Activated CD4-positive, alpha-beta memory T cell treated with anti-CD3 and anti-CD28 coated beads, Interleukin-2, amount 10 ng/mL, durations not matched to agents 7 days and 5 days (primary cell): ENCODE results near the gene C5AR2. TPM values are rescaled to one million over a fixed set of nuclear protein-coding genes. Genes with fewer than 3 reads are reported as not detected.
"Not testable (repeated sequence)": the region's sequence is repeated elsewhere in the genome, so short reads cannot be mapped to it uniquely, and the experiment has no call there.

Experiments
- CTCF ChIA-PET: fragments of 350-600 bp; sonication (Branson Sonifier 250); formaldehyde crosslinking; loops from one replicate; lab custom pipeline; 2021; ENCODE audit warnings: antibody characterized with exemption, inconsistent platforms; lab: Charles Lee
- POLR2A ChIA-PET: fragments of 350-600 bp; sonication (Branson Sonifier 250); formaldehyde crosslinking; loops from one replicate; lab custom pipeline; 2021; ENCODE audit warnings: antibody characterized with exemption; lab: Charles Lee
- DNase-seq: peaks from one replicate; pipeline ENCODE4 v3.0.0-alpha.2; 2020
- H3K27ac Mint-ChIP-seq: one replicate; pipeline ENCODE4 v1.8.0; 2021; ENCODE audit warnings: mild to moderate bottlenecking, mixed read lengths
- H3K27me3 Mint-ChIP-seq: one replicate; pipeline ENCODE4 v1.8.0; 2021; ENCODE audit warnings: mixed read lengths
- H3K36me3 Mint-ChIP-seq: one replicate; pipeline ENCODE4 v1.8.0; 2021; ENCODE audit warnings: low read depth, mixed read lengths
- H3K4me1 Mint-ChIP-seq: one replicate; pipeline ENCODE4 v1.8.0; 2021; ENCODE audit warnings: mixed read lengths
- H3K4me3 Mint-ChIP-seq: one replicate; pipeline ENCODE4 v1.8.0; 2021; ENCODE audit warnings: mild to moderate bottlenecking, mixed read lengths
- H3K9me3 Mint-ChIP-seq: one replicate; pipeline ENCODE4 v1.8.0; 2021; ENCODE audit warnings: mixed read lengths
- total RNA-seq, 2 experiments: library from RNA; stranded (reverse); gene quantifications; one replicate each; pipeline ENCODE4 v1.2.3, GENCODE V29; 2021

C5AR2 gene
- total RNA-seq, 2 experiments from 2014 or later = 4.7 to 5.5 TPM

- Mint-ChIP-seq H3K27ac (no peak overlapping the region), H3K4me3 (peak overlapping the region; percentile 7), H3K36me3 (peaks cover 52% of the 10 kb centered on the region), H3K27me3 (no peaks in the 10 kb centered on the region), H3K9me3 (no peaks in the 10 kb centered on the region), H3K4me1 (peaks cover 31% of the 10 kb centered on the region)
- ChIA-PET POLR2A (interaction anchor here (0.8 to 1.2 kb wide), 2 partner anchors 14 to 16 kb away, joined by 3 to 4 read pairs; no protein-coding TSS in a partner anchor), CTCF (interaction anchor here (0.8 to 1.4 kb wide), 3 partner anchors 16 to 67 kb away, joined by 4 read pairs; no protein-coding TSS in a partner anchor)
- DNase-seq = no peak
Observed at GRCh38 chr19:47351548-47351947, 19.6 kb downstream of the C5AR2 start.

DNA sequence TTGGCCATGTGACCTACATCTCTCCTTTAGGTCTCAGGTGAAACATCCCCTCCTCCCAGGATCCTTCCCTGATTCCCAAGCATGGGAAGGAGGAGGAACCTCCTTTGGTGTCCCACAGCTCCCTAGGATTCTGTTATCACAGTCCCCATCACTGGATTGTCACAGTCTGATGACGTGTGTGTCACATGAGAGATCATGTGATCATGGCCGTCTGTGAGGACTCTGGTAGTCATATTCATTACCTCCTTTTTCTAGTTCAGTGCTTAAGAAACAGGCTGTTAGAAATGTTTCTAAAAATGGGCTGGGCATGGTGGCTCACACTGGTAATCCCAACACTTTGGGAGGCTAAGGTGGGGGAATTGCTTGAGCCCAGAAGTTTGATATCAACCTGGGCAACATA, 20.1 kb downstream of the C5AR2 start:
- Mint-ChIP-seq H3K9me3 (no peaks in the 10 kb centered on the region), H3K27me3 (no peaks in the 10 kb centered on the region), H3K4me1 (peaks cover 31% of the 10 kb centered on the region), H3K36me3 (peaks cover 55% of the 10 kb centered on the region), H3K27ac (no peak overlapping the region), H3K4me3 (no peak overlapping the region)
- no peak for DNase-seq
- POLR2A ChIA-PET = interaction anchor here (1.2 kb wide), 1 partner anchor 15 kb away, joined by 3 read pairs; no protein-coding TSS in a partner anchor
- CTCF ChIA-PET = interaction anchor here (1.0 to 1.4 kb wide), 2 partner anchors 17 to 67 kb away, joined by 4 read pairs; no protein-coding TSS in a partner anchor

DNA sequence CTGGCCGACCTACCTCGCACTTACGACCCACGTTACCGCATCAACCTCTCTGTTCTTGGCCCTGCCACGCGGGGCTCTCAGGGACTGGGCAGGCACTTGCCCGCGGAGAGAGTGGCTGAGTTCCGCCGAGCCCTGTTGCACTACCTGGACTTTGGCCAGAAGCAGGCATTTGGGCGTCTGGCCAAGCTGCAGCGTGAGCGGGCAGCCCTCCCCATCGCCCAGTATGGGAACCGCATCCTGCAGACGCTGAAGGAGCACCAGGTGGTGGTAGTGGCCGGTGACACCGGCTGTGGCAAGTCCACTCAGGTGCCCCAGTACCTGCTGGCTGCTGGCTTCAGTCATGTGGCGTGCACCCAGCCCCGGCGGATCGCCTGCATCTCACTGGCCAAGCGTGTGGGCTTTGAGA, 21.3 kb downstream of the C5AR2 start:
- no peak for DNase-seq
- Mint-ChIP-seq H3K27me3 (no peaks in the 10 kb centered on the region), H3K9me3 (no peaks in the 10 kb centered on the region), H3K36me3 (peaks cover 67% of the 10 kb centered on the region), H3K4me3 (no peak overlapping the region), H3K4me1 (peaks cover 30% of the 10 kb centered on the region), H3K27ac (no peak overlapping the region)
- CTCF ChIA-PET = no interaction called here
- POLR2A ChIA-PET = no interaction called here

GRCh38 chr19:47356900-47357299, 24.9 kb downstream of the C5AR2 start:
- Mint-ChIP-seq H3K36me3 (peaks cover 63% of the 10 kb centered on the region), H3K27me3 (no peaks in the 10 kb centered on the region), H3K9me3 (no peaks in the 10 kb centered on the region), H3K4me3 (no peak overlapping the region), H3K27ac (no peak overlapping the region), H3K4me1 (peaks cover 2% of the 10 kb centered on the region)
- ChIA-PET CTCF (interaction anchor here (0.6 to 2.1 kb wide), 4 partner anchors 8 to 76 kb away, joined by 3 to 7 read pairs (median 5); partner anchors contain the start of gene DHX34), POLR2A (no interaction called here)
- no peak for DNase-seq

- H3K4me3 Mint-ChIP-seq = no peak overlapping the region
- H3K36me3 Mint-ChIP-seq = peaks cover 55% of the 10 kb centered on the region
- CTCF ChIA-PET = interaction anchor here (1.1 to 2.1 kb wide), 3 partner anchors 8 to 50 kb away, joined by 3 to 7 read pairs (median 4); no protein-coding TSS in a partner anchor
- no peaks in the 10 kb centered on the region for H3K9me3 Mint-ChIP-seq
- POLR2A ChIA-PET = interaction anchor here (0.7 kb wide), 1 partner anchor 15 kb away, joined by 3 read pairs; no protein-coding TSS in a partner anchor
- DNase-seq = no peak
- no peak overlapping the region for H3K27ac Mint-ChIP-seq
- no peaks in the 10 kb centered on the region for H3K27me3 Mint-ChIP-seq
- no peaks in the 10 kb centered on the region for H3K4me1 Mint-ChIP-seq
Observed at GRCh38 chr19:47357788-47358680, 26.1 kb downstream of the C5AR2 start.

- POLR2A ChIA-PET = interaction anchor here (1.3 kb wide), 1 partner anchor 10 kb away, joined by 4 read pairs; the partner anchor contains the start of gene DHX34
Observed at GRCh38 chr19:47358936-47359335, 27.0 kb downstream of the C5AR2 start.

GRCh38 chr19:47362321-47362720, 30.3 kb downstream of the C5AR2 start:
- POLR2A ChIA-PET = interaction anchor here (0.7 kb wide), 1 partner anchor 13 kb away, joined by 3 read pairs; the partner anchor contains the start of gene DHX34

More at GRCh38 chr19:47358936-47359335, 27.0 kb downstream of the C5AR2 start:
- H3K27me3 Mint-ChIP-seq = no peaks in the 10 kb centered on the region
- no peak for DNase-seq
- peaks cover 2% of the 10 kb centered on the region for H3K4me1 Mint-ChIP-seq
- H3K36me3 Mint-ChIP-seq = peaks cover 54% of the 10 kb centered on the region
- H3K4me3 Mint-ChIP-seq = no peak overlapping the region
- no peak overlapping the region for H3K27ac Mint-ChIP-seq
- no peaks in the 10 kb centered on the region for H3K9me3 Mint-ChIP-seq
- CTCF ChIA-PET = interaction anchor here (1.1 to 1.9 kb wide), 3 partner anchors 9 to 51 kb away, joined by 3 to 7 read pairs (median 4); partner anchors contain the start of gene DHX34

DNA sequence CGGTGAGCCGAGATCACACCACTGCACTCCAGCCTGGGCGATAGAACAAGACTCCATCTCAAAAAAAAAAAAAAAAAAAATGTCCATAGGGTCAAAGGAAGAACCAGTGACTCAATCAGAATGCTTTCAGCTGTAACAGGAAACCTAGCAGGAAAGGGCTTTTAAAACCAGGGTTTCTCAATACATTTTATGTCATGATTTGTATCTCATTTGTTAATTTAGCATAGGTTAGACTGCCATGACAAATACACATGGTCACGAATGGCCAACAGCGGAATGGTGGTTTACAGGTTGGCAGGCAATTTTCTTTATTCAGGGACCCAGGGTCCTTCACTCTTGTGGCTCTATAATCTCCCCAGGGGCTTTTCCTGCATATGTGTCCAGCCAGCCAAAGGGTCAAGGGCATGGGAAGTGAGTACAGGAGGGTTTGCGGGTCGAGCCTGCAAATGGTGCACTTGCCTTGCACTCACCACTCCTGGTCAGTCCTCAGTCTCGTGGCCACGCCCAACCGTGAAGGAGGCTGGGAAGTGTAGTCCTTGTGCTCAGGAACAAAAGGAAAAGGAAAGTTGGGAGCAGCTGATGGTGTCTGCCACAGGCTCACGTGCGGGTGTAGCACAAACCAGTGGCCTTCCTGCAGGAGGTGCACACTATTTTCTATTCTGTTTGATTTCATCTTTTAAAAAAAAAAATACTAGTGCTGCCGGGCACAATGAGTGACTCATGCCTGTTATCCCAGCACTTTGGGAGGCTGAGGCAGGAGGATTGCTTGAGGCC, 32.0 kb downstream of the C5AR2 start:
- no peak overlapping the region for H3K27ac Mint-ChIP-seq
- CTCF ChIA-PET = interaction anchor here (0.6 to 3.1 kb wide), 2 partner anchors 15 to 176 kb away, joined by 3 to 17 read pairs; partner anchors contain the start of gene DHX34

More at GRCh38 chr19:47362321-47362720, 30.3 kb downstream of the C5AR2 start:
- DNase-seq = no peak
- Mint-ChIP-seq H3K27me3 (no peaks in the 10 kb centered on the region), H3K4me1 (peaks cover 3% of the 10 kb centered on the region), H3K27ac (no peak overlapping the region), H3K9me3 (no peaks in the 10 kb centered on the region), H3K36me3 (peaks cover 37% of the 10 kb centered on the region), H3K4me3 (no peak overlapping the region)
- CTCF ChIA-PET = interaction anchor here (0.6 to 3.1 kb wide), 3 partner anchors 13 to 67 kb away, joined by 3 to 17 read pairs (median 3); partner anchors contain the start of gene DHX34

GRCh38 chr19:47365455-47365854, 33.5 kb downstream of the C5AR2 start:
- H3K9me3 Mint-ChIP-seq, POLR2A ChIA-PET, DNase-seq, H3K27ac Mint-ChIP-seq, H3K4me1 Mint-ChIP-seq, H3K27me3 Mint-ChIP-seq, H3K4me3 Mint-ChIP-seq: not testable (repeated sequence)
- CTCF ChIA-PET = interaction anchor here (1.5 kb wide), 1 partner anchor 17 kb away, joined by 4 read pairs; the partner anchor contains the start of gene DHX34
- peaks cover 31% of the 10 kb centered on the region for H3K36me3 Mint-ChIP-seq

More for the DNA sequence above, 32.0 kb downstream of the C5AR2 start:
- peaks cover 3% of the 10 kb centered on the region for H3K4me1 Mint-ChIP-seq
- no peaks in the 10 kb centered on the region for H3K9me3 Mint-ChIP-seq
- no peak for DNase-seq
- no peaks in the 10 kb centered on the region for H3K27me3 Mint-ChIP-seq
- peaks cover 24% of the 10 kb centered on the region for H3K36me3 Mint-ChIP-seq
- H3K4me3 Mint-ChIP-seq = no peak overlapping the region
- POLR2A ChIA-PET = no interaction called here

DNA sequence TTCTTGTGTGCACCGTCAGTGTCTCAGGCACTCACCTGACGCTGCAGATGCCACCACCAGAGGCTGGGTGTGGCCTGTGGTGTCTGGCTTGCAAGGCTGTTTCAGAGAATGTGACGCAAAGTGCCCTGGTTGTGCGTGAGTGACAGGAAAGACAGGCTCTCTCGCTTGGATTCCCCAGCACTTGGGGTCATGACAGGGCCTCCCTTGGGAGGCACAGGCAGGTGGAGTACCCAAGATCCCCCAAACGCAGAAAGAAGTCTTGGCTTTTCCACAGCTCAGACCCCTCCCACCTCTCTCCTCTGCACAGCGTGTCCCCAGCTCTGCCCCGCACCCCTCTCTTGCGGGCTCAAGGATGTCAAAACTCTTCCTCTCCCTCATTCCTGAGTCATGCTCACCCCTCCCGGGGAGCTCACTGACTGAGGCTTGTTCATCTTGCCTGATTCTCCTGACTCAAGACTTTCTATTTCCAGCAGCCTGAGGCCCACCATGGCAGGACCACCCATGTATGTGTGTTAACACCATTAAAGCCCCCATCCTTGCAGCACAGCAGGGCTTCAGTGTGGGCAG, 38.2 kb downstream of the C5AR2 start:
- H3K9me3 Mint-ChIP-seq = no peaks in the 10 kb centered on the region
- H3K4me3 Mint-ChIP-seq = no peak overlapping the region
- no peak for DNase-seq
- H3K4me1 Mint-ChIP-seq = no peaks in the 10 kb centered on the region
- ChIA-PET POLR2A (no interaction called here), CTCF (interaction anchor here (1.1 kb wide), 1 partner anchor 85 kb away, joined by 3 read pairs; no protein-coding TSS in a partner anchor)
- no peaks in the 10 kb centered on the region for H3K27me3 Mint-ChIP-seq
- H3K36me3 Mint-ChIP-seq = peaks cover 23% of the 10 kb centered on the region
- no peak overlapping the region for H3K27ac Mint-ChIP-seq

- POLR2A ChIA-PET = no interaction called here
- Mint-ChIP-seq H3K27ac (no peak overlapping the region), H3K27me3 (no peaks in the 10 kb centered on the region), H3K36me3 (peaks cover 25% of the 10 kb centered on the region), H3K9me3 (no peaks in the 10 kb centered on the region), H3K4me1 (no peaks in the 10 kb centered on the region), H3K4me3 (no peak overlapping the region)
- CTCF ChIA-PET = no interaction called here
- DNase-seq = no peak
Observed at GRCh38 chr19:47371261-47371660, 39.3 kb downstream of the C5AR2 start.

DNA sequence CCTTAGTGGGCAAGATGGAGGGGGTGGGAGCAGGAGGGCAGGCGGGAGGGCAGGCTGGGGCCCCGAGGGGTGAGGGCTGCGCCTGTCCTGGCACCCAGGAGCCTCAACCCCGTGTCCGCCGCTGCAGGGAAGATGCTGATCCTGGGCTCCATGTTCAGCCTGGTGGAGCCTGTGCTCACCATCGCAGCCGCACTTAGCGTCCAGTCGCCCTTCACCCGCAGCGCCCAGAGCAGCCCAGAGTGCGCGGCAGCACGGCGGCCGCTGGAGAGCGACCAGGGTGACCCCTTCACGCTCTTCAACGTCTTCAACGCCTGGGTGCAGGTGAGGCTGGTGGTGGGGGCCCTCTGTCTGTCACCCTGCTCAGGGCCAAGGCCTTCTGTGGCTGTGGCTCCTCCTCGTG, 40.6 kb downstream of the C5AR2 start:
- Mint-ChIP-seq H3K27ac (no peak overlapping the region), H3K36me3 (peaks cover 19% of the 10 kb centered on the region), H3K4me1 (no peaks in the 10 kb centered on the region), H3K27me3 (no peaks in the 10 kb centered on the region), H3K9me3 (no peaks in the 10 kb centered on the region), H3K4me3 (no peak overlapping the region)
- no peak for DNase-seq
- POLR2A ChIA-PET = no interaction called here
- CTCF ChIA-PET = interaction anchor here (0.5 to 0.6 kb wide), 2 partner anchors 19 to 337 kb away, joined by 3 read pairs; no protein-coding TSS in a partner anchor
